NB4 (cell line): ENCODE measurements around the gene PRCC.

Source experiments
- MAX ChIP-seq: IDR thresholded peaks from 2 replicates; pipeline ENCODE4 v1.6.1; 2011; ENCODE audit warnings: low read depth, low read length
- MYC ChIP-seq: IDR thresholded peaks from 2 replicates; pipeline ENCODE4 v1.6.1; 2011; ENCODE audit warnings: low read depth, low read length
- POLR2A ChIP-seq: IDR thresholded peaks from 2 replicates; pipeline ENCODE4 v1.6.1; 2011; ENCODE audit warnings: mild to moderate bottlenecking; ENCODE audit not compliant: insufficient read length; ENCODE audit errors: extremely low read depth
- TF ChIP-seq, protein P1 (sequence below): IDR thresholded peaks from one replicate; pipeline ENCODE4 v1.5.1; 2012; ENCODE audit warnings: low read depth, low read length

DNA sequence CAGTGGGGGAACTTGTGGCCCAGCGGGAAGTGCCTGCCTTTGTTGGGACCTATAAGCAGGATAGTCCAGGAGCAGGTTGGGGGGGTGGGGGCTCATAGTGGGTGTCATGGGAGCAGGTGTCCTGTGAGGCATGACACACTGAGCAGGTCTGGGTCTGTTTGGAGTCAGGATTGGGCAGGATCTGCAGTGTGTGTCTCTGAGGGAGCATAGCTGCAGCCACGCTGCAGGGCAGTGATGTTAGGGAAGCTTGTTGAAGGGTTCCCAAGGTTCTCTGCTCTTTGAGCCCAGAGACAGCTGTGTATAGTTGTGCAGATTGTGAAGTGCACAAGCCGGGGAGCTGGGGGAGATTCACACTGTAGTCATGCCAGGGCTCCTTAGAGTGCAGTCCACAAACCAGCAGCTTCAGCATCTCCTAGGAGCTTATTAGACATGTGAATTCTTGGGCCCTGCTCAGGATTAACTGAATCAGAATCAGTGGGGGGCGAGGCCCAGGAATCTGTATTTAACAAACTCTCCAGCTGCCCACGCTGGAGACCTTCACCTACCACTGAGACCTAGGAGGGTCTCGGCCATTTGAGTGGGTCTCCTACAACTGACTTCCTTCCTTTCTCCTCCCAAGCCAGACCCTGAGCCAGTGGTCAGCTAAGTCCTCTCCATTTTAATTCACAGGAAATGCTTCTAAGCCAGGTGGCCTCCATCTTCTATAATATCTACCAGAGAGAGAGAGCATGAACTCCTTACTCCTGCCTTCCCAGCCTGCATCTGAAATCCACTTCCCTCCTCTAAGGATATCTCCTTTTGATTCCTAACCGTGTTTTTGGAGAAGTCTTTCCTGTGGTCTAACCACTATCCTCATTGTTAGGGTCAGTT is 80.5 kb downstream of the PRCC start:
- TF ChIP-seq, protein P1, sequence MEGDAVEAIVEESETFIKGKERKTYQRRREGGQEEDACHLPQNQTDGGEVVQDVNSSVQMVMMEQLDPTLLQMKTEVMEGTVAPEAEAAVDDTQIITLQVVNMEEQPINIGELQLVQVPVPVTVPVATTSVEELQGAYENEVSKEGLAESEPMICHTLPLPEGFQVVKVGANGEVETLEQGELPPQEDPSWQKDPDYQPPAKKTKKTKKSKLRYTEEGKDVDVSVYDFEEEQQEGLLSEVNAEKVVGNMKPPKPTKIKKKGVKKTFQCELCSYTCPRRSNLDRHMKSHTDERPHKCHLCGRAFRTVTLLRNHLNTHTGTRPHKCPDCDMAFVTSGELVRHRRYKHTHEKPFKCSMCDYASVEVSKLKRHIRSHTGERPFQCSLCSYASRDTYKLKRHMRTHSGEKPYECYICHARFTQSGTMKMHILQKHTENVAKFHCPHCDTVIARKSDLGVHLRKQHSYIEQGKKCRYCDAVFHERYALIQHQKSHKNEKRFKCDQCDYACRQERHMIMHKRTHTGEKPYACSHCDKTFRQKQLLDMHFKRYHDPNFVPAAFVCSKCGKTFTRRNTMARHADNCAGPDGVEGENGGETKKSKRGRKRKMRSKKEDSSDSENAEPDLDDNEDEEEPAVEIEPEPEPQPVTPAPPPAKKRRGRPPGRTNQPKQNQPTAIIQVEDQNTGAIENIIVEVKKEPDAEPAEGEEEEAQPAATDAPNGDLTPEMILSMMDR, result no peak
- TF ChIP-seq POLR2A (no peak), MAX (no peak), MYC (no peak)
